HG03108 (cell line): ENCODE measurements around the gene RNF148.

Experiments
- ATAC-seq: cut with Tn5 transposase; IDR thresholded peaks from one replicate; pipeline ENCODE4 v1.9.1; 2021; ENCODE audit warnings: moderate library complexity; ENCODE audit not compliant: unreplicated experiment

Gene RNF148

GRCh38 chr7:122702872-122703510, at the start of gene RNF148:
RNF148 (minus strand) TSS chr7:122702922; CDS start chr7:122702750, 172 bp downstream.
- no peak for ATAC-seq

GRCh38 chr7:122750389-122750788, 47.7 kb upstream of the RNF148 start:
- ATAC-seq: no peak

GRCh38 chr7:122748195-122748594, 45.5 kb upstream of the RNF148 start:
- ATAC-seq: no peak

GRCh38 chr7:122746948-122747347, 44.2 kb upstream of the RNF148 start:
- no peak for ATAC-seq

GRCh38 chr7:122743211-122743610, 40.5 kb upstream of the RNF148 start:
- no peak for ATAC-seq

GRCh38 chr7:122738947-122739346, 36.2 kb upstream of the RNF148 start:
- ATAC-seq: no peak

- ATAC-seq: no peak
Measured at GRCh38 chr7:122736183-122736582, 33.5 kb upstream of the RNF148 start.

- no peak for ATAC-seq
Measured at GRCh38 chr7:122727759-122728158, 25.0 kb upstream of the RNF148 start.

- ATAC-seq: no peak
Measured at GRCh38 chr7:122727354-122727753, 24.6 kb upstream of the RNF148 start.

- no peak for ATAC-seq
Measured at GRCh38 chr7:122726881-122727280, 24.2 kb upstream of the RNF148 start.

- no peak for ATAC-seq
Measured at GRCh38 chr7:122724366-122724765, 21.6 kb upstream of the RNF148 start.

- ATAC-seq: no peak
Measured at GRCh38 chr7:122719010-122719578, 16.4 kb upstream of the RNF148 start.

GRCh38 chr7:122717356-122718089, 14.8 kb upstream of the RNF148 start:
- ATAC-seq: no peak

- ATAC-seq: no peak
Measured at GRCh38 chr7:122715183-122715582, 12.5 kb upstream of the RNF148 start.

- ATAC-seq: no peak
Measured at GRCh38 chr7:122710916-122711315, 8.2 kb upstream of the RNF148 start.

- no peak for ATAC-seq
Measured at GRCh38 chr7:122709930-122710646, 7.4 kb upstream of the RNF148 start.

- no peak for ATAC-seq
Measured at GRCh38 chr7:122706836-122707235, 4.1 kb upstream of the RNF148 start.

GRCh38 chr7:122699017-122699416, 3.7 kb downstream of the RNF148 start, which contains the start of gene RNF133:
RNF133 (minus strand) TSS chr7:122699117; CDS start chr7:122698918, 199 bp downstream.
- ATAC-seq: no peak

GRCh38 chr7:122695816-122696215, 6.9 kb downstream of the RNF148 start:
- ATAC-seq: no peak

- no peak for ATAC-seq
Measured at GRCh38 chr7:122694697-122695096, 8.0 kb downstream of the RNF148 start.

- ATAC-seq: no peak
Measured at GRCh38 chr7:122692769-122693309, 9.9 kb downstream of the RNF148 start.
